ENCODE results near the gene RHOT1.
"Not testable (repeated sequence)": the region's sequence is repeated elsewhere in the genome, so short reads cannot be mapped to it uniquely, and the experiment has no call there.

RHOT1 gene

DNA sequence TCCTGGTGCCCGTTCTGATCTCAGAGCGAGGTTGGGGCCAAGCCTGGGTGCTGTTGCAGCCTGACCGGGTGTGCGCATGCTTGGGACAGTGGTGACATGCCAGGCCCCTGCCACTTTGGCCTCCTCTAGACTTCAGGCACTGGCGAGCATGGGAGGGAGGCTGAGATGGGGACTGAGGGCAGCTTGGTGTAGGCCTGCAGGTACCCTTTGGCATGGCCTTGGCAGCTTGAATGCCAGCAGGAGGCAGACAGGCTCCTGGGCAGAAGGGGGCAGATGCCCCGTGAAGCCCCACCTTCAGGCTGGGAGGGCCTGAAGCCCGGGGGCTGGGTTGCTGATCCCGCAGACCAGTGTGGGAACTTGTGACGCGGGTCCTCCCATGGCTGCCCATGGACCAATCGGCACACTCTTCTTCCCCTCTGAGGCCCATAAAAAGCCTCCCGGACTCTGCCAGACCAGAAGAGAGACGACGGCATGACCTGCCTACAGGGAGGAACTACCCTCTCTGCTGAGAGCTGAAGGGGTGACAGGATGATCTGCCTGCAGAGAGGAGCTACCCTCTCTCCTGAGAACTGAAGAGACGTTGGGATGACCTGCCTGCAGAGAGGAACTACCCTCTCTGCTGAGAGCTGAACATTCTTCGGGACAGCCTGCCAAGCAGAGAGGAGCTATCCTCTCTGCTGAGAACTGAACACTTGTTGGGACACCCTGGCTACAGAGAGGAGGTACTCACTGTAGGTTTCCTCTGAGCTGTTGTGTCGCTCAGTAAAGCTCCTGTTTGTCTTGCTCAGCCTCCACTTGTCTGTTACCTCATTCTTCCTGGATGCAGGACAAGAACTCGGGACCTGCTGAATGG is 17.5 kb downstream of the RHOT1 start:
- no peak for DNase-seq (ENCODE audit: low spot score)

DNA sequence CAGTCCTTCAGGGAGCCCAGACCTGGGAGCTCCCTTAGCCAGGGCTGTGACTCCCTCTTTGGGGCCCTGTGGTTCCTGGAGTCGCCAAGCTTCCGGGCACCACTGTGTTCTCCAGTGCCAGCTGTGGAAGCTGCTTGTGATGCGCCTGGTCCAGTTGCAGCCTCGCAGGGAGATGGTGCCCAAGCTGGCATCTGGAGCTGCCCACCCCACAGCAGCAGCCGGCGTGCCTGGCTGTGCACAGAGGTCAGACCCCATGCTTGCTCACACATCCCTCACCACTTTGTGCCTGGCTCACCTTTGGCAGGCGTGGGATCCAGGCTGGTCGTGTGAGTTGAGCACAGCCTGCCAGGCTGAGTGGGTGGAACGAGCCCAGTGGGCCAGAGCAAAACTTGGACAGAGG is 18.2 kb downstream of the RHOT1 start:
- no peak for DNase-seq (ENCODE audit: low spot score)

DNA sequence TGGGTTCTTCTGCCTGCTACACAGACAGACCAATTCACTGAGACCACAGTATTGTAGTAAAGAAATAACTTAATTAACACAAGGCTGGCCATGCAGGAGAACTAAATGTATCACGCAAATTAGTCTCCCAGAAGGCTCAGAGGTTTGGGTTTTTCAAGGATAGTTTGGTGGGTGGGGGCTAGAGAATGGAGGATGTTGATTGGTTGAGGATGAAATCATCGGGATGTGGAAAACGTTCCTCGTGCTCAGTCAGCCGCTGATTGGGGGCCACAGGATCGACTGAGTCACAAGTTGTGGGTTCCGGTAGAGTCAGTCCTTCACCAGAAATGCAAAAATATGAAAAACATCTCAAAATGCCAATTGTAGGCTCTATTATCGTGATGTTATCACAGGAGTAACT is 18.7 kb downstream of the RHOT1 start:
- DNase-seq (ENCODE audit: low spot score): no peak

DNA sequence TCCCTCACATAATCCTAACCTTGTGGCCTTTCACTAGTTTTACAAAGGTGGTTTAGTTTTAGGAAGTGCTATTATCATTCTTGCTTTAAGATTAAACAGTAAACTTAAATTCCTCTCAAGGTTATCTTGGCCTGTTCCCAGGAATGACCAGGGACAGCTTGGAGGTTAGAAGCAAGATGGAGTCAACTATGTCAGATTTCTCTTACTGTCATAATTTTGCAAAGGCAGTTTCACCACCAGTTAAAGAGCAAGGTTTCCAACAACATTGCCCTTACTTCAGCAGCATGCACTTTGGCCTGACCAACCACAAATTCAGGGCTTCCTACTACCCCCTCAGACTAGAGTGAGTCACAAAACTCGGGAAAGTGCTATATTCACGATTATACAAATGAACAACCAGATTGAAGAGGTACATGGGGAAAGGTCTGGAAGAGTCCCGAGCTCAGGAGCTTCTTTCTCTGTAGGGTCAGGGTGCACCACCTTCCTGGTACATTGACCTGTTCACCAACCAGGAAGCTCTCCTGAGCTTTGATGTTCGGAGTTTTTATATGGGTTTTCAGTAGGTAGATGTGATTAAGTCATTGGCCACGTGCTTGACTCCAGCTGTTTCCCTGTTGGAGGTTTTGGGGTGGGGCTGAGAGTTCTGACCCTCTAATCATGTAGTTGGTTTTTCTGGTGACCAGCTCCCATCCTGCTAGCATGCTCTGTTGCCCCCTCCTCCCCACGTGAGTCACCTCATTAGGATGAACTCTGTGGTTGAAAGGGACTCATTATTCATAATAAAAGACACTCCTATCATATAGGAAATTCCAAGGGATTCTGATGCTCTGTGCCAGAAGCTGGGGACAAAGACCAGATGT is 19.4 kb downstream of the RHOT1 start:
- no peak for DNase-seq (ENCODE audit: low spot score)

DNA sequence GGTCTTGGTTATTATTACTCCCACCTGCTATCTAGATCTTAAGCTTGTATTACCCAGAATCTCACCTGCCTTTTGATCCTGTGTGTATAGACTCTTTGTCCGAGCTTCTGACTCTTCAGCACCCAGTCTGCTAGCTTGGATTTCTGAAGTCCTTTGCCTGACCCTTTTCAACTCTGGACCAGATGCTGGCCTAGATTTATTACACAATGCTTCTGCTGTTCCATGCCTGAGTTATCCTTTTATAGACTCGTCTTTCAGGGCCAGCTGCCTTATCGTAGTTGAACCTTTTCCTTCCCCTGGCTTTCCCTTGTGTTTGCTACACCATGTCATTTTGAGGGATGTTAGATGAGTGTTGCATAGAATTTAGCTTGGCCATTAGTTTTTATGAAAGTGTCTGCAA is 32.6 kb downstream of the RHOT1 start:
- DNase-seq (ENCODE audit: low spot score): no peak

DNA sequence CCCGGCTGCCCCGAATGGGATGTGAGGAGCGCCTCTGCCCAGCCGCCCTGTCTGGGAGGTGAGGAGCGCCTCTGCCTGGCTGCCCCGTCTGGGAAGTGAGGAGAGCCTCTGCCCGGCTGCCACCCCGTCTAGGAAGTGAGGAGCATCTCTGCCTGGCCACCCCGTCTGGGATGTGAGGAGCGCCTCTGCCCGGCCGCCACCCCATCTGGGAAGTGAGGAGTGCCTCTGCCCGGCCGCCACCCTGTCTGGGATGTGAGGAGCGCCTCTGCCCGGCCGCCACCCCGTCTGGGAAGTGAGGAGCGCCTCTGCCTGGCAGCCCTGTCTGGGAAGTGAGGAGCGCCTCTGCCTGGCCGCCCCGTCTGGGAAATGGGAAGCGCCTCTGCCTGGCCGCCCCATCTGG is 36.4 kb downstream of the RHOT1 start:
- DNase-seq (ENCODE audit: low spot score): not testable (repeated sequence)

DNA sequence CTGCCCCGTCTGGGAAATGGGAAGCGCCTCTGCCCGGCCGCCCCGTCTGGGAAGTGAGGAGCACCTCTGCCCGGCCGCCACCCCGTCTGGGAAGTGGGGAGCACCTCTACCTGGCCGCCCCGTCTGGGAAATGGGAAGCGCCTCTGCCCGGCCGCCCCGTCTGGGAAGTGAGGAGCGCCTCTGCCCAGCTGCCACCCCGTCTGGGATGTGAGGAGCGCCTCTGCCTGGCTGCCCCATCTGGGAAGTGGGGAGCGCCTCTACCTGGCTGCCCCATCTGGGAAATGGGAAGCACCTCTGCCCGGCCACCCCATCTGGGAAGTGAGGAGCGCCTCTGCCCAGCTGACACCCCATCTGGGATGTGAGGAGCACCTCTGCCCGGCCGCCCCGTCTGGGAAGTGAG is 36.8 kb downstream of the RHOT1 start:
- not testable (repeated sequence) for DNase-seq (ENCODE audit: low spot score)

DNA sequence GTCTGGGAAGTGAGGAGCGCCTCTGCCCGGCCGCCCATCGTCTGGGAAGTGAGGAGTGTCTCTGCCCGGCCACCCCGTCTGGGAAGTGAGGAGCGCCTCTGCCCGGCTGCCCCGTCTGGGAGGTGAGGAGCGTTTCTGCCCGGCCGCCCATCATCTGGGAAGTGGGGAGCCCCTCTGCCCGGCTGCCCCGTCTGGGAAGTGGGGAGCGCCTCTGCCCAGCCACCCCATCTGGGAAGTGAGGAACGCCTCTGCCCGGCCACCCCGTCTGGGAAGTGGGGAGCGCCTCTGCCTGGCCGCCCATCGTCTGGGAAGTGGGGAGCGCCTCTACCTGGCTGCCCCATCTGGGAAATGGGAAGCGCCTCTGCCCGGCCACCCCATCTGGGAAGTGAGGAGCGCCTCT is 37.2 kb downstream of the RHOT1 start:
- not testable (repeated sequence) for DNase-seq (ENCODE audit: low spot score)

DNA sequence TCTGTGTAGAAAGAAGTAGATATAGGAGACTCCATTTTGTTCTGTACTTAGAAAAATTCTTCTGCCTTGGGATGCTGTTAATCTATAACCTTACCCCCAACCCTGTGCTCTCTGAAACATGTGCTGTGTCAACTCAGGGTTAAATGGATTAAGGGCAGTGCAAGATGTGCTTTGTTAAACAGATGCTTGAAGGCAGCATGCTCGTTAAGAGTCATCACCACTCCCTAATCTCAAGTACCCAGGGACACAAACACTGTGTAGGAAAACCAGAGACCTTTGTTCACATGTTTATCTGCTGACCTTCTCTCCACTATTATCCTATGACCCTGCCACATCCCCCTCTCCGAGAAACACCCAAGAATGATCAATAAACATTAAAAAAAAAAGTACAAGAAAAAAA is 38.0 kb downstream of the RHOT1 start:
- not testable (repeated sequence) for DNase-seq (ENCODE audit: low spot score)

DNA sequence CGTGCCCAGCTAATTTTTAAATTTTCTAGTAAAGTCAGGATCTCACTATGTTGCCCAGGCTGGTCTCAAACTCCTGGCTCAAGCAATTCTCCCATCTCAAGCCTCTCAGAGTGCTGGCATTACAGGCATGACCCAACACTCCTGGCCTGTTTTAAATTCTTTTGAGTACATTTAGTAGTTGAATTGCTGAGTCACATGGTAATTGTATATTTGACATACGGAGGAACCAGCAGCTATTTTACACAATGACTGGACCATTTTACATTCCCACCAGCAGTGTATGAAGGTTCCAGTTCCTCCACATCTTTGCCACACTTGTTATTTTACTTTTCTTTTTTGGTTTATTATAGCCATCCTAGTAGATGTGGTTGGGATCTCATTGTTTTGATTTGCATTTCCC is 43.6 kb downstream of the RHOT1 start:
- DNase-seq (ENCODE audit: low spot score): no peak

DNA sequence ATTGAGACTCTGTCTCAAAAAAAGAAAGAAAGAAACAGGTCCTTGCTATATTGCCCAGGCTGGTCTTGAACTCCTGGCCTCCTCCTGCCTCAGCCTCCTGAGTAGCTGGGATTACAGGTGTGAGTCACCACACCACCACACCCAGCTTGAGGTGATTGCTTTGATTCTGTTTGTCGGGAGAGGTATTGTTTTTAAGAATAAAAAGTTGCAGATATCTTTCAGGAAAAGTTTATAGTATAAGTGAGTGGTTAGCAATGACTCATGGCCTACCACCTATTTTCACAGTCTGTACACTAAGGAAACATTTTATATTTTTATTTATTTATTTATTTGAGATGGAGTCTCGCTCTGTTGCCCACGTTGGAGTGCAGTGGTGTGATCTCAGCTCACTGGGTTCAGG is 45.0 kb downstream of the RHOT1 start:
- DNase-seq (ENCODE audit: low spot score): no peak

DNA sequence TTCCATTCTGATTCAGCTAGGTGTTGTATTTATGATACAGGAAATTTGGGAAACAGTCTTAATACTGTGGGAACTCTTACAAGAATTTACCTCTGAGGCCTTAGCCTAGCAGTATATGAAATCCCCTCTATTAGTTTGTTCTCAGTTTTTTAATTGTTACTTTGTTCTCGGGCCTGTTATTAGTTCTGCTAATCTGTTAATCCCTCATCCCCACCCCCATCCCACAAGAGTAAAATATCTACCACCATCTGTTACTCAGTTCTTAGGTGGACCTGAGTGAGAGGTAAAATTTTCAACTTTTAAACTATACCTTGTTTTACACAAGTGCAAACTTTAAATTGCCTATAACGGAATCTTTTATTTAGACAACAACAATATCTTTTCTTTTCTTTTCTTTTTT is 47.0 kb downstream of the RHOT1 start:
- DNase-seq (ENCODE audit: low spot score): no peak

DNA sequence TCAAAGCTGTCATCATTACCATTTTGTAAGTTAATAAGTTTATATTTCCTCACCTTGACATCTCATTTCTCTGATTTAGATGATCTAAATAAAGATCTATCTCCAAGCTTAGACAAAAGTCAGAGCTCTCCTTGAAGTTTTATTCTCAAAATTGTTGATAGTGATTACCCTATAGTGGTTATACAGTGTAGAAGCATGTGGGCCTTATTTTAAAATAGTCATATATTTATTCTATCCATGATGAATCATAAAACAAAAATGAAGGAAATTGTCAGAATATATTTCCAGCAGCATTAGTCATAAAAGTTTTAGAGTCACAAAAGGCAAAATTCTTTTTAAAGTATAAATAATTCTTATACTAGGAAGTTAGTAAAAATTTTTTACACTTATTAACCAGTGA is 49.0 kb downstream of the RHOT1 start:
- no peak for DNase-seq (ENCODE audit: low spot score)

DNA sequence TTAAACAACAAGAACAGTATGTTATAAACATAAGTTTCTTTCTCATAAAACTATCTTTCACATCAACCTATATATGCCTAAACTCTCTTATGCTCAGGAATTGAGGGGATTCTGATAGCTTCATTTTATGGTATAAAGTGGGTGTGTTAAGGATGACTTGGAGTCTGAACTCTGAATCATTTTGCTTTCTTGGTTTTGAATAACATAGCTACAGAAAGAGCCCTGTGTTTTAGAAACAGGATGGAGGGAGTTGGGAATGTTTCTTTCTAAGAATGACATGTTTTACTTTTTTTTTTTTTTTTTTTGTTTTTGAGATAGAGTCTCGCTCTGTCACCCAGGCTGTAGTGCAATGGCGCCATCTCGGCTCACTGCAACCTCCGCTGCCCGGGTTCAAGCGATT is 50.1 kb downstream of the RHOT1 start:
- DNase-seq (ENCODE audit: low spot score): no peak

DNA sequence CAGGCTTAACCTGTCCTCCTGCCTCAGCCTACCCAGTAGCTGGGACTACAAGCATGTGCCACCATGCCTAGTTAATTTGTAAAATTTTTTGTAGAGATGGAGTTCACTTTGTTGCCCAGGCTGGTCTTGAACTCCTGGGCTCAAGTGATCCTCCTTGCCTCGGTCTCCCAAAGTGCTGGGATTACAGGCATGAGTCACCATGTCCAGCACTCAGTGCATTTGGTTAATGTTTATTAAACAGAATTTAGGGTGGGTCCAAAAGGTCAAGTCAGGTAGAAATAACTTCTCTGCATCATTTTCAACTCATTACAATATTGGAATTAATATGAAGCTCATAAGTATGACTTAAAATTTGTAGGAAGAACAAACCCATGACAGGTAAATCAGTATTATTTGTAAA is 55.7 kb downstream of the RHOT1 start:
- no peak for DNase-seq (ENCODE audit: low spot score)

DNA sequence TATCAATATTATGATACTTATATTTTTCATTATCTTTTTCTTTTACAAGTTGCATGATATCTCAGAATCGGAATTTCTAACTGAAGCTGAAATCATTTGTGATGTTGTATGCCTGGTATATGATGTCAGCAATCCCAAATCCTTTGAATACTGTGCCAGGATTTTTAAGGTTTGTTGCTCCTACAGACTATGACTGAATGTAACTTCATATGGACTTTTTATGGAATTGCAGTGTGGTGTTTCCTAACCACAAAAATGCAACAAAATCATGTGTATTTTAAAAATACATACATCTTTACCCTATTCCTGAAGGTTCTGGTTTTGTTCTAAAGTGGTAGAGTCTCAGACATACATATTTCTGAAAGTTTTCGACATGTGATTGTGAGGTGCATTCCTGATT is 64.6 kb downstream of the RHOT1 start:
- no peak for DNase-seq (ENCODE audit: low spot score)

DNA sequence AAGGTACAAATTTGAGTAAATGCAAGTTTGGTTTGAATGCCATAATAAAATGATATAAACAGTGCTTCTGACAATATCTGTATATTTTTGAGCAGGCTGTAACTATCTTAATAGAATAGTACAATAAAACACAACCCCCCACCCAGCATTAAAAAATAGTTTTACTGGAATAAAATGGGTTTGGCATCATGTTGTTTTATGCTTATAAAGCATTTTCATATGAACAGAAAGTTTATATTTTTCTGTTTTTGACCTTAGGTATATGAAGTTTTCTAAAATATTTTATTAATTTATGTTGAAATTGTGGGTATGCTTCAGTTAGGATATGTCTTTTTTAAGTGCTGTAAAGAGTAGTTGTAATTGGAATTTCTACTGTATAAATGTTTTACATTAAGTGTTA is 66.1 kb downstream of the RHOT1 start:
- DNase-seq (ENCODE audit: low spot score): no peak

DNA sequence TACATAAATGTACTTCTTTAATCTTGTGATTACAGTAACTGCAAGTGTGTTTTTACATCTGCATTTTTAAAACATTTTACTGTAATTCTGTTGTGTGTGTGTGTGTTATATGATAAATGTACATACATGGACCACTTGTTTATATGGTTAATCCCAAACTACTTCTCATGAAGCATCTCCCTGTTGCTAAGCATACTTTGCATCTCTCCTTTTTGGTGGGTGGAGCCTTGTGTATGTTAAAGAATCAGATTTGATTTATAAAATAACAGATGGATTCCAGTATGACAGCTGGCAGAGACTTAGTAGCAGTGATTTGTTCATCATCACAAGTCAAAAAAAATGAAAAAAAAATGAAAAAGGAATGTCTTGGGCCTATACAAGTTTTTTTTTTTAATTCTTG is 67.3 kb downstream of the RHOT1 start:
- DNase-seq (ENCODE audit: low spot score): no peak

DNA sequence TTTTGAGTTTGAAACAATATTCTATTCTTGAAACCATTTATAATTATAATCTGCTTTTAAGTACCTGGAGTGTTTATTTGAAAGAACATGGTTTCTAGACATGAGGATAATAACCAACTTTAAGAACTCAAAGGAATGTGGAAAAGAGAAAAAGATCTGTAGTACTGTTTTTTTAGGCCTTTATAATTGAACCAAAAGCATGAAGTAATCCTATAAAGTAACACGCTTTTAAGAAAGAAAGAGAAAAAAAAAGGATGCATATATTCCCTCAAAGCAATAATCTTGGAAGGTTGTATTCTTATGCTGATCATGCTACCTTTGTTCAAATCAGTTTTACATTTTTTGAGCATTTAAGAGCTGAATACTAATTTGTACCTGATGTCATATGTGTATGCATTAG is 69.4 kb downstream of the RHOT1 start:
- DNase-seq (ENCODE audit: low spot score): no peak

DNA sequence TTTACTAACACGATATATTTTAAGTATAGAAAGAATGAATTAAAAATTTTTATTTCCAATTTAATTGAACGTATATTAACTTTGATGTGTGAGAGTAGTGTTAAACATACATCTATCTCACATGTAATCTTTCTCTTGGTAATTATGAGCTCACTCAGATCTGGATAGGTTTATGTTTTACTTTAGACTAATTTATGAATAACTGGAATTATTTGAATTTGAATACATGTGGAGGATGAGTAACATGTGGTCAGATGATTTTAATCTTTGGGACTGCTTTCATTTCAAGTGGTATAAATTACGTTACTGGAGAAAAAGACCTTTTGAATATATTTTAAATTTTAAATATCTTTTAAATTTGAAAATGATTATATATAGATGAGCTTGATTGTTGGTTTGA is 73.4 kb downstream of the RHOT1 start:
- DNase-seq (ENCODE audit: low spot score): no peak

DNA sequence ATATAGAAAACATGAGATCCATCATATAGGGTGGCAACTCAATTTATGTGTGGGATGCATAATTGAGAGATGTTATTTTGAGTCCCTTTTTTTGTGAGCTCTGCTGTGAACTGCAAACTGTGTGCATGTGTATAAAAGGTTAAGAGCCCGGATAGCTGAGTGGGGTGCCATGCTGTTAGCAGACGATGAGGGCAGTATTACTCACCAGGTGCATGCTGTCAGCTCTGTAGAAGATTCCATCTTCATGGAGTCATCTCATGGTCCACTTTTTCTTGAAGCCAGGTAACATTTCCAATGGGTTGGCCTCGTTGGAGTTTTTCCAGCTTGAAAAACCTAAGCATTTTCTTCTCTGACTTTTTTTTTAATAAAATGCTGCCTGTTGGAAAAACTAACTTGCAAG is 80.3 kb downstream of the RHOT1 start:
- DNase-seq (ENCODE audit: low spot score): no peak

DNA sequence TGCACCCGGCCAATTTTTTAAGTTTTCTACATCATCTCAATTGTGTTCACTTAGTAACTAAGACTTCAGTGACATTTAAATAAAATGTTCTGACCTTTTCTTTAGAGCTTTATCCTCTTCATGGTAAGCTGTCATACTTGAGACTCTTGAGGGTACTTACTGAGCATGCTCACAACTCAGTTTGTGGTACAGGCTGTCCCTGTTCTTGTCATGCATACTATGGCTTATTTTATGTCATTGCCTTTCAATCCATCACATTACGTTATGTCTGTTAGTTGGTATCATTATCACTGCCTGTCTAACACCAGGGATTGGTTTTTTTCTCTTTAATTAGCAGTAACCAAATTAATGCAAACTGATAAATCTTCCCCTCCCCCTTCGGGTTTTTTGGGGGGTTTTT is 81.4 kb downstream of the RHOT1 start:
- DNase-seq (ENCODE audit: low spot score): no peak

DNA sequence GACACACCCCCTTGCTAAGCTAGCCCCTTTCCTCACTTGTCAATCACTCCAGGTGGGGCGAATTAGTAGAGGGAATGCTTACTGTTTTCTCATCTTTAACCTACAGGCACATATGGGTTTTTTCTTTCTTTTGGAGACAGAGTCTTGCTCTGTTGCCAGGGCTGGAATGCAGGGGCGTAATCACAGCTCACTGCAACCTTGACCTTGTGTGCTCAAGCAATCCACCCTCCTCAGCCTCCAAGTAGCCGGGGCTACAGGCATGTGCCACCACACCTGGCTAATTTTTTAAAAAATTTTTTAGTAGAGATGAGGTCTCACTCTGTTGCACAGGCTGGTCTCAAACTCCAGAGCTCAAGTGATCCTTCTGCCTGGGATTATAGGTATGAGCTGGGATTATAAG is 84.6 kb downstream of the RHOT1 start:
- DNase-seq (ENCODE audit: low spot score): no peak
